Measurements from ENCODE around the gene ZBTB22.

GRCh38 chr6:33314943-33315792, 2.4 kb downstream of the ZBTB22 start:
- TF ChIP-seq, protein P1, sequence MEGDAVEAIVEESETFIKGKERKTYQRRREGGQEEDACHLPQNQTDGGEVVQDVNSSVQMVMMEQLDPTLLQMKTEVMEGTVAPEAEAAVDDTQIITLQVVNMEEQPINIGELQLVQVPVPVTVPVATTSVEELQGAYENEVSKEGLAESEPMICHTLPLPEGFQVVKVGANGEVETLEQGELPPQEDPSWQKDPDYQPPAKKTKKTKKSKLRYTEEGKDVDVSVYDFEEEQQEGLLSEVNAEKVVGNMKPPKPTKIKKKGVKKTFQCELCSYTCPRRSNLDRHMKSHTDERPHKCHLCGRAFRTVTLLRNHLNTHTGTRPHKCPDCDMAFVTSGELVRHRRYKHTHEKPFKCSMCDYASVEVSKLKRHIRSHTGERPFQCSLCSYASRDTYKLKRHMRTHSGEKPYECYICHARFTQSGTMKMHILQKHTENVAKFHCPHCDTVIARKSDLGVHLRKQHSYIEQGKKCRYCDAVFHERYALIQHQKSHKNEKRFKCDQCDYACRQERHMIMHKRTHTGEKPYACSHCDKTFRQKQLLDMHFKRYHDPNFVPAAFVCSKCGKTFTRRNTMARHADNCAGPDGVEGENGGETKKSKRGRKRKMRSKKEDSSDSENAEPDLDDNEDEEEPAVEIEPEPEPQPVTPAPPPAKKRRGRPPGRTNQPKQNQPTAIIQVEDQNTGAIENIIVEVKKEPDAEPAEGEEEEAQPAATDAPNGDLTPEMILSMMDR (IDR thresholded peaks at IDR 0.05; ENCODE audit: insufficient read depth, low read length, poor library complexity, severe bottlenecking): no peak
- no peak for TF ChIP-seq EZH2phosphoT487 (conservative IDR thresholded peaks at IDR 0.05; ENCODE audit: low read length)

Measured in SU-DHL-6 (cell line).